ENCODE results near the gene MRE11. TPM values are rescaled to one million over a fixed set of nuclear protein-coding genes. Genes with fewer than 3 reads are reported as not detected.

The MRE11 gene
- polyA plus RNA-seq, 3 donors from 2014 or later: 9.1 to 20.1 (median 9.6) TPM

DNA sequence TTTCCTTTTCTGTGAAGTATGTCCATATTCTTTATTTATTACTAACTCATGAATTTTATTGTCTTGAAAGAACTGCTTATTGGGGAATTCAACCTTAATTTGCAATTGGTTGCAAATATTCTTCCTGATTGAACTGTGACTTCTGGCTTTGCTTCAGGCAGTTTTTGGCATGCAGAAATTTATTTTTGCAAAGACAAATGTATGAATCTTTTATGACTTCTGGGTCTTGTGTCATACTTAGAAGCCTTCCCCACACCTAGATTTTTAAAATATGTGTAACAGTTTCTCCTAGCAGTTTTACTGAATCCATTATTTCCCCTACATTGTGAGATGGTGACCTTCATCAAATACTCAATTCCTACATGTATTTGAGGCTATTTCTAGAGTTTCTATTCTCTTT lies 12.3 kb downstream of the MRE11 start:
- no peaks in the 10 kb centered on the region for H3K9me3 Mint-ChIP-seq
- H3K27ac Mint-ChIP-seq: no peak overlapping the region
- H3K4me3 Mint-ChIP-seq: no peak overlapping the region
- H3K36me3 Mint-ChIP-seq: peaks cover 38 to 50% (median 39%) of the 10 kb centered on the region in 3 donors
- peaks cover 5 to 6% of the 10 kb centered on the region in 2 donors for H3K4me1 Mint-ChIP-seq
- DNase-seq: no peak
- peaks cover 0 to 3% (median 1%) of the 10 kb centered on the region in 3 donors for H3K27me3 Mint-ChIP-seq (ENCODE audit: low read depth in 3 of 3)

DNA sequence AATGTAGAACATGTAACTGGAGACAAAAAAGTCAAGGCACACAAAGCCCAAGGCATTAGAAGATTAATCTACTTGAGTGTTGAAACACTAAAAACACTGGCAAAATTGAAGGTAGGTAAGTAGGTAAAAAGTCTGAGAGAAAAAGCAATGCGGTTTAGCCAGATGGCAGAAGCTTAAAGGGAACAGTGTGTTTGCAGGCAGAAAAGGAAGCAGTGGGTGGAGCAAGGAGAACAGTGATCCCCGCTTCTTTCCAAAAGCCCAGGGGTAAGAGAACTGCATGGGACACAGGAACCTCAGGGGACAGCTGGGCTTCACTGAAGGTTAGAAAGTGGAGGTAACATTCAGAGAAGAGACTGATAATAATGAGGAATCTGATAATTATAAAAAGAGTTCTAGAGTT lies 16.0 kb downstream of the MRE11 start:
- H3K27me3 Mint-ChIP-seq (ENCODE audit: low read depth in 3 of 3): peaks cover 2 to 7% (median 3%) of the 10 kb centered on the region in 3 donors
- peaks cover 24 to 26% of the 10 kb centered on the region in 2 donors for H3K4me1 Mint-ChIP-seq
- DNase-seq: no peak
- H3K9me3 Mint-ChIP-seq: no peaks in the 10 kb centered on the region
- H3K4me3 Mint-ChIP-seq: no peak overlapping the region
- peaks cover 16 to 28% (median 23%) of the 10 kb centered on the region in 3 donors for H3K36me3 Mint-ChIP-seq
- peak overlapping the region in 4 of 6 donors; percentile 13 to 73 (median 34) for H3K27ac Mint-ChIP-seq

DNA sequence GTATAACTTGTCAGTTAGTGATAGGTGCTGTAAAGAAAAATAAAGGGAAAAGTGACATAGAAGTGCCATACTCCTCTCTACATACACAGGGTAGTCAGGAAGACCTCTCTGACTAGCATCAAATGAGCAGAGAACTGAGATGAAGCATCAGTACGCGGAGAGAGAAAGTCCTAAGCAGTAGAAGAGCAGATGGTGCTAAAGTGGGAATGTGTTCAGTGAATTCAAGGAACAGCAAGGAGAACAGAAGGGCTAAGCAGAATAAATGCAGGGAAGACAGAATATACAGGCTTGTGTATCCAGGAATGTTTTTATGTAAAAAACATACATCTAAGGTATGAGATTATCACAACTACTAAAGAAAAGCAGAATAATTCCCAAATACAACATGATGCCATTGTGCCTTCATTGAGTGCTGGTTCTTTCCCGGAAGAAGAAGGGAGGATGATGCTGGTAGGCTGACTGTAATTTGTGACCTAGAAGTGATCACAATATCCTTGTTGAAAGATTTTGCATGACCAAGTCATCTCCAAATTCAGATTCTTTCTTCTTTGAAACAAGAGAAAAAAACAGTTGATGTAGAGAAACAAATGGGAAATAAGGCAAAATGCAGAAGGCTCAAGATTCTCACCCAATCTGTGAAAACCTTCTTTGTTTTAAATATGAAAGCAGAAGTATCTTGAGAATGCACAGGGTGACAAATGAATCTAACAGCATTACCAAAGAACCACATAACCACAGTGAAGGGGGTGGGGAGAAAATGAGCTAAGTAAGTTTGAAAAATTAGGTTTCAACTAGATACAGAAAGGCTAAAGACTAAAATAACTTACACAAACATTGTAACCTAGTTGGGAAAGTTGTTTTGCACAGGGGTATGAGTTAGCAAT lies 20.5 kb downstream of the MRE11 start:
- peaks cover 29 to 36% of the 10 kb centered on the region in 2 donors for H3K4me1 Mint-ChIP-seq
- H3K27me3 Mint-ChIP-seq (ENCODE audit: low read depth in 3 of 3): peaks cover 2 to 7% (median 3%) of the 10 kb centered on the region in 3 donors
- H3K36me3 Mint-ChIP-seq: peaks cover 12 to 19% (median 16%) of the 10 kb centered on the region in 3 donors
- no peaks in the 10 kb centered on the region for H3K9me3 Mint-ChIP-seq
- H3K4me3 Mint-ChIP-seq: peak overlapping the region; percentile 66 to 90 (median 80)
- H3K27ac Mint-ChIP-seq: peak overlapping the region; percentile 87 to 98 (median 93)
- DNase-seq: peak; percentile 72 to 78 (median 73)

DNA sequence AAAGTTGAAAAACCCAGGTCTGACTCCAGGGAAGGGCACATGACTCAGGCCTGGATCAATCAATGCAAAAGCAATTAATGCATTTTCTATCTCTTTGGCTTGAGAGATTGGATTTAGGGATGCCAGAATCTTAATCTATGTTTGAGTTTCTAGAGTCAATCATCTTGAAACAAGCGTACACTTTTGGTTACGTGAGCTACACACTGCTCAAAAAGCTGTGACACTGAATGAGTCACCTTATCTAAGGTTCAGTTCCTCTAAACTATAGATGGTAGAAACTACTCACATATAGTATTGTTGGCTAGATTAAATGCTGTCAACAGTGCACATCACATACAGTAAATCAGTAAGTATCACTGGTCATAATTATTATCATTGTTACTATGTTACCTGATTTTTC lies 24.2 kb downstream of the MRE11 start:
- H3K27me3 Mint-ChIP-seq (ENCODE audit: low read depth in 3 of 3): peaks cover 0 to 9% (median 2%) of the 10 kb centered on the region in 3 donors
- H3K36me3 Mint-ChIP-seq: peaks cover 28 to 34% (median 33%) of the 10 kb centered on the region in 3 donors

DNA sequence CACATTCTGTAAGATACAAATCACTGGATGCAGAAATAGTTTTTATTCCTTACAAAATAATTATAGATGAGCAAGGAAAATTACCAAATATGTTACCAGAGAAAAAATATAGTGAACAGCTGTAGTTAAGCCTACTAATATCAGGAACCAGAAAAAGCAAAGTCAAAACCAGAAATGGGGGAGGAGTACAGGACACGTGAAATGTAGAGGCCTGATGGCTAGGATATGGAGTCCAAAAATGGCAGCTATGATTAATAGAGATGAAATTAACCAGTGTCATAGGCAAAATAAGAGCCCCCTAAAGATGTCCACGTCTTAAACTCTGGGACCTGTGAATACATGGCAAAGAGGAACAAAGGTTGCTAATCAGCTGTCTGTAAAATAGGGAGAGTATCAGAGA lies 34.1 kb downstream of the MRE11 start:
- peaks cover 0 to 2% (median 0%) of the 10 kb centered on the region in 3 donors for H3K27me3 Mint-ChIP-seq (ENCODE audit: low read depth in 3 of 3)
- peaks cover 36 to 55% (median 42%) of the 10 kb centered on the region in 3 donors for H3K36me3 Mint-ChIP-seq
- DNase-seq: no peak
- H3K4me3 Mint-ChIP-seq: no peak overlapping the region
- peaks cover 4 to 12% of the 10 kb centered on the region in 2 donors for H3K4me1 Mint-ChIP-seq
- no peaks in the 10 kb centered on the region for H3K9me3 Mint-ChIP-seq
- no peak overlapping the region for H3K27ac Mint-ChIP-seq

More for the DNA sequence above, 24.2 kb downstream of the MRE11 start:
- peaks cover 20 to 29% of the 10 kb centered on the region in 2 donors for H3K4me1 Mint-ChIP-seq
- H3K4me3 Mint-ChIP-seq: no peak overlapping the region
- H3K27ac Mint-ChIP-seq: no peak overlapping the region
- H3K9me3 Mint-ChIP-seq: no peaks in the 10 kb centered on the region
- DNase-seq: no peak

DNA sequence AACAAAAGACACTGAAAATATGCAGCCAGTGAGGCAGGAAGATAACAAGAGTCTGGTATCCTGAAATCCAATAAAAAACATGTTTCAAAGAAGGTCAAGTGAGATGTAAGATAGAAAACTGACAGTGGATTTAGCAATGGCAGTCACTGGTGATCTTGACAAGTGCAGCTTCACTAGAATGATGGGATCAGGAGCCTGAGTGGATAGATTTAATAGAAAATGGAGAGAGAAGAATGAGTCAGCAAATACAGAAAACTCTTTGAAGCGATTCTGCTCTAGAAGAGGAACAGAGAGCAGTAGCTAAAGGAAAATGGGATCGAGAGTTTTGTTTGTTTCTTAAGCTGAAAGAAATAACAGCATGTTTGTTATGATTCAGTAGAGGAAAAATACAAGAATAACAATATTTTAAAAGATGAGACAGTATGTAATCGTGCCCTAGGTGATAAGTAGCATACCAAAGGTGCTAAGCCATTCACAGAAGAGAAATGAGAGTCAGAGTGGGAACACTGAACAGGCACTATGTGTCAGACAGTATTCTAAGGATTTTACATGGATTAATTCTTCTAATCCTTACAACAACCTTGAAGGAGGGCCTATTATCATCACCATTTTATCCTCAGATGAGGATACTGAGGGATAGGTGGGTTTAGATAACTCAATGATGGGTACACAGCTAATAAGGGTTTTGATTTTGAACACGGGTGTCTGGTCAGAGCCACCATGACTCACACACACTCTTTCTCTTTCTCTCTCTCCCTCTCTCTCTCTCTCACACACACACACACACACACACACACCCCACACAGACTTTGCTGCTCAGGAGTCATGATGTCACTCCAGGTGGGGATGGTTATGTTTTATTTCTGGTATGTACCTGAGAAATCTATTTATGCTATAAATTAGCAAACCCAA lies 36.3 kb downstream of the MRE11 start:
- Mint-ChIP-seq H3K27me3 (ENCODE audit: low read depth in 3 of 3) (peaks cover 0 to 2% (median 0%) of the 10 kb centered on the region in 3 donors), H3K4me1 (peaks cover 15 to 16% of the 10 kb centered on the region in 2 donors), H3K36me3 (peaks cover 25 to 48% (median 28%) of the 10 kb centered on the region in 3 donors), H3K27ac (peak overlapping the region in 3 of 6 donors; percentile 25 to 53 (median 49)), H3K4me3 (no peak overlapping the region), H3K9me3 (no peaks in the 10 kb centered on the region)
- no peak for DNase-seq

DNA sequence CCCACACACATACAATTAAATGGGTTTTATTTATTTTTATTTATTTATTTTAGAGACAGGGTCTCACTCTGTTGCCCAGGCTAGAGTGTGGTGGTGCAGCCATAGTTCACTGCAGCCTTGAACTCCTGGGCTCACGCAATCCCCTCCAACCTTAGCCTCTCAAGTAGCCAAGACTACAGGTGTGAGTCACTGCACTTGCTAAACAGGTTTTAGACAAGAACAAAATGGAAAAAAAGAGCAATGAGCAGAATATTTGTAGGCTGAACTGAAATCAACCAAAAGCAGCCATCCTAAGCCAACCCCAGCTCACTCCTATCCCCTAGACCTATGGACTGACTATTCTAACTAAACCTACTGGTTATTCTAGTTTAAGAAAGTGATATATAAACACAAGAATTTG lies 37.8 kb downstream of the MRE11 start:
- peaks cover 21 to 39% (median 23%) of the 10 kb centered on the region in 3 donors for H3K36me3 Mint-ChIP-seq
- DNase-seq: no peak
- H3K9me3 Mint-ChIP-seq: no peaks in the 10 kb centered on the region
- H3K27me3 Mint-ChIP-seq (ENCODE audit: low read depth in 3 of 3): peaks cover 0 to 2% (median 0%) of the 10 kb centered on the region in 3 donors
- H3K27ac Mint-ChIP-seq: peak overlapping the region in 2 of 6 donors; percentile 1 to 19
- no peak overlapping the region for H3K4me3 Mint-ChIP-seq
- H3K4me1 Mint-ChIP-seq: peaks cover 14 to 23% of the 10 kb centered on the region in 2 donors

DNA sequence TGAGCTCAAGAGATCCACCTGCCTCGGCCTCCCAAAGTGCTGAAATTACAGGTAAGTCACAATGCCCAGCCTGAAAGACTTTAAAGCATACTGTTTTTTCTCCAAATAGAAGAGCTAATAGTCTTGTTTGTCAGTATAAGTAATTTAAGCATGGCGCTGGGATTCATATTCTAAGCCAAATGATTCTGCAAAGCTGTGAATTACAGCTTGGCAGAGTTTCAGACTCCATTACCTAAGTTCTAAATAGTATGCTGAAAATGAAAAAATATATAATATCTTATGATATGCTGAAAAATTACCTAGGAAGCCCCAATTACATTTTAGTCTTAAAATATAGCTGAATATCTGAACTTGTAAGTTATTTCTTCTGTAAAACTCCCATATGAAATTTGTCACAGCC lies 39.3 kb downstream of the MRE11 start:
- Mint-ChIP-seq H3K4me3 (no peak overlapping the region), H3K27ac (no peak overlapping the region), H3K4me1 (peaks cover 14 to 23% of the 10 kb centered on the region in 2 donors), H3K27me3 (ENCODE audit: low read depth in 3 of 3) (no peaks in the 10 kb centered on the region), H3K9me3 (no peaks in the 10 kb centered on the region), H3K36me3 (peaks cover 14 to 32% (median 16%) of the 10 kb centered on the region in 3 donors)
- no peak for DNase-seq

DNA sequence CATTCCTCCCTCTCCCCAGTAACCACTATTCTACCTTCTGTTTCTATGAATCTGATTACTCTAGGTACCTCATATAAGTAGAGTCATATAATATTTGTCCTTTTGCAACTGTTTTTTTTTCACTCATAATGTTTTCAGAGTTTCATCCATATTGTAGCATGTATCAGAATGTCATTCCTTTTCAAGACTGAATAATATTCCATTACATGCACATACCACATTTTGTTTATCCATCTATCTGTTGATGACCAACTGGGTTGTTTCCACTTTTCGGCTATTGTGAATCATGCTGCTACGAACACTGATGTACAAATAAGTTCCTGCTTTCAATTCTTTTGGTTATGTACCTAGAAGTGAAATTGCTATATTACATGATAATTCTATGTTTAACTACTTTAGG lies 40.7 kb downstream of the MRE11 start:
- Mint-ChIP-seq H3K9me3 (no peaks in the 10 kb centered on the region), H3K27me3 (ENCODE audit: low read depth in 3 of 3) (no peaks in the 10 kb centered on the region), H3K4me3 (peak overlapping the region in 2 of 5 donors; percentile 13 to 42), H3K36me3 (peaks cover 16 to 33% (median 17%) of the 10 kb centered on the region in 3 donors), H3K4me1 (peaks cover 14 to 23% of the 10 kb centered on the region in 2 donors), H3K27ac (peak overlapping the region in 3 of 6 donors; percentile 12 to 41 (median 20))
- no peak for DNase-seq

DNA sequence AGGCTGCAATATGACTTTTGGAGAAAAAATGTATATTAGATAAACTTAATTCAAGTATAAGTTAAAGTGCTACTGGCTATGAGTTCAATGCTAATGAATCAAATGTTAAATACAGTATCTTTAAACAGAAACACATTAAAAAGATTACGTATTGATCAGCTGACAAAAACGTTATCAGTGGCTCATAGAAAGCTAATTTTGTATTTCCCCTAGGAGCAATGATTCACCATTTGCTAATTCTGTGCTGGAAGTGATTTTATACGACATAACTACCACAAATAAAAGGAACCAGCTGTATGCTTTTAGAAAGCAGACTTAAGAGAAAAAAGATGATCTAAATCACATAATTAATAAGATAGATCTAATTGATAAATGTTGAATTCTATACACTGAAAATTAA lies 43.6 kb downstream of the MRE11 start:
- H3K4me1 Mint-ChIP-seq: peaks cover 14 to 23% of the 10 kb centered on the region in 2 donors
- H3K27ac Mint-ChIP-seq: no peak overlapping the region
- no peak for DNase-seq
- H3K36me3 Mint-ChIP-seq: peaks cover 12 to 33% (median 20%) of the 10 kb centered on the region in 3 donors
- no peaks in the 10 kb centered on the region for H3K27me3 Mint-ChIP-seq (ENCODE audit: low read depth in 3 of 3)
- H3K4me3 Mint-ChIP-seq: no peak overlapping the region
- no peaks in the 10 kb centered on the region for H3K9me3 Mint-ChIP-seq

DNA sequence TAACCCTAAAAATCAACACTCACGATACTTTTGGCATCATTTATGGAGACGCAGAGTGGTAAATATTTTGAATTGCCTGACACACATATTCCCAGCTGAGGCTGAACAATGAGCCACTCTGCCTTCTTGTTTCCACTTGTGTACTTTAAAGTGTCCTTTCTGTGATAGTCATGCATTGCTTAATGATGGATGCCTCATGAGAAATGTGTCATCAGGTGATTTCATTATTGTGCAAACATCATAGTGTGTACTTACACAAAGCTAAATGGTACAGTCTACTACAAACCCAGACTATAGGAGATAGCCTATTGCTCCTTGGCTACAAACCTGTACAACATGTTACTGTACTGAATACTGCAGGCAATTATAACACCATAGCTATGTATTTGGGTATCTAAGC lies 44.2 kb downstream of the MRE11 start:
- Mint-ChIP-seq H3K4me1 (peaks cover 14 to 23% of the 10 kb centered on the region in 2 donors), H3K9me3 (no peaks in the 10 kb centered on the region), H3K27ac (no peak overlapping the region), H3K36me3 (peaks cover 13 to 35% (median 22%) of the 10 kb centered on the region in 3 donors), H3K4me3 (no peak overlapping the region), H3K27me3 (ENCODE audit: low read depth in 3 of 3) (no peaks in the 10 kb centered on the region)
- DNase-seq: no peak

DNA sequence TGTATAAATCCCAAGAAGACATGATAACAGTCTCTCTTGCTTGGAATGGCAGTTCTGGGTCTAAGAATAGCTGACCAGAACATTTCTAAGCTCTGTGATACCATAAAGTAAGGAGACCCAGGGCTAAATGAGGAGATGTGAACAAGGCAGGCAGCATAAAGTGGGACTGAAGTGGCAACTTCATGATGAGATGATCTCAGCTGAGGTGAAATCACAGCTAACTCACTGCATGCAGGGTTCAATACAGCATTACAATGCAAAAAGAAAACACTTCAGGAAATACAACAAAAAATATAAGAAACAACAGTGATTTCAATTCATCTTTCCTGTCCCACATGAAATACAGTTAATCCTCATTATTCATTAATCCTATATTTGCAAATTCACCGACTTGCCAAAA lies 44.6 kb downstream of the MRE11 start:
- Mint-ChIP-seq H3K27me3 (ENCODE audit: low read depth in 3 of 3) (no peaks in the 10 kb centered on the region), H3K36me3 (peaks cover 17 to 39% (median 26%) of the 10 kb centered on the region in 3 donors)

DNA sequence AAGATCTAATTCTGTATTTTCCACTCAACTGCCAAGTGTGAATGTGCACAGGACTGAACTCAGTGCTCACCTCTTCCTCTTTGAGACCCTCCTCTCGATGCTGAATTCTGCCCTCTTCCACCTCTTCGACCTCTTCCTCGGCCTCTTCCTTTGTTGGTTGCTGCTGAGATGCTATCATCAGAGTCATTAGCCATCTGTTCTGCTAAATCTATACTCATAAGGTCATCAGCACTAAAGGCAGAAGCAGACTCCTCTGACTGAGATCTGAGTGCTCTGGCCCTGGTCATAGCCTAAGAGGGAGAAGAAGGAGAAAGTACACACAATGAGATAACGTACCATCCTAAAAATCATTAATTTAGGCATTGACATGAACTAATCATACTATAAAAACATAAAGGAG lies 46.5 kb downstream of the MRE11 start:
- Mint-ChIP-seq H3K27me3 (ENCODE audit: low read depth in 3 of 3) (no peaks in the 10 kb centered on the region), H3K27ac (no peak overlapping the region), H3K4me3 (no peak overlapping the region), H3K36me3 (peaks cover 21 to 37% (median 30%) of the 10 kb centered on the region in 3 donors), H3K9me3 (no peaks in the 10 kb centered on the region), H3K4me1 (peaks cover 0 to 14% of the 10 kb centered on the region in 2 donors)
- DNase-seq: no peak

More for the DNA sequence above, 44.6 kb downstream of the MRE11 start:
- peaks cover 14 to 23% of the 10 kb centered on the region in 2 donors for H3K4me1 Mint-ChIP-seq
- H3K4me3 Mint-ChIP-seq: no peak overlapping the region
- no peaks in the 10 kb centered on the region for H3K9me3 Mint-ChIP-seq
- H3K27ac Mint-ChIP-seq: no peak overlapping the region
- DNase-seq: no peak
